Kidney (tissue), 14 donors: ENCODE results near the gene BNC2. TPM values are rescaled to one million over a fixed set of nuclear protein-coding genes. Genes with fewer than 3 reads are reported as not detected.
"Not testable (repeated sequence)": the region's sequence is repeated elsewhere in the genome, so short reads cannot be mapped to it uniquely, and the experiment has no call there.

Source experiments
- DNase-seq, 5 donors: peaks; one replicate each; pipeline ENCODE4 v3.0.0-alpha.2; 2013 to 2020
- FAIRE-seq: peaks from 2 replicates; lab custom pipeline; 2012; peaks lifted over from hg19 to GRCh38; lab: Jason Lieb, UNC
- H3K27ac ChIP-seq, 2 donors: one replicate each; pipeline ENCODE4 v1.7.0; 2013; ENCODE audit warnings: low read depth in 2 of 2, low read length in 2 of 2, inconsistent platforms in 1 of 2
- H3K27me3 ChIP-seq: one replicate; pipeline ENCODE4 v1.7.1; 2013; ENCODE audit warnings: low read length, inconsistent platforms; ENCODE audit not compliant: control insufficient read depth, insufficient read depth
- H3K36me3 ChIP-seq, 3 donors: one replicate each; pipeline versions ENCODE4 v1.7.0 to v1.7.1; 2013; ENCODE audit warnings: low read length in 3 of 3, control low read depth in 1 of 3, inconsistent platforms in 1 of 3; ENCODE audit not compliant: insufficient read depth in 3 of 3, control insufficient read depth in 2 of 3
- H3K4me1 ChIP-seq, 3 donors: one replicate each; pipeline versions ENCODE4 v1.7.0 to v1.7.1; 2013; ENCODE audit warnings: low read length in 3 of 3, inconsistent platforms in 1 of 3, low read depth in 1 of 3; ENCODE audit not compliant: control insufficient read depth in 2 of 3, insufficient read depth in 2 of 3
- H3K4me3 ChIP-seq, 3 donors: one replicate each; pipeline versions ENCODE4 v1.7.0 to v1.8.1; 2013; ENCODE audit warnings: low read length in 3 of 3, control low read depth in 1 of 3, inconsistent platforms in 1 of 3
- H3K9ac ChIP-seq, 3 donors: one replicate each; pipeline versions ENCODE4 v1.7.0 to v1.7.1; 2013; ENCODE audit warnings: low read length in 3 of 3, control low read depth in 1 of 3, inconsistent platforms in 1 of 3
- H3K9me3 ChIP-seq, 3 donors: one replicate each; pipeline versions ENCODE4 v1.7.0 to v1.7.1; 2013; ENCODE audit warnings: low read length in 3 of 3, control low read depth in 1 of 3, inconsistent platforms in 1 of 3; ENCODE audit not compliant: control insufficient read depth in 2 of 3, insufficient read depth in 1 of 3
- CTCF ChIP-seq: IDR thresholded peaks from 3 replicates; pipeline ENCODE4 v1.5.1; 2012; ENCODE audit warnings: mild to moderate bottlenecking, moderate library complexity, borderline replicate concordance; ENCODE audit not compliant: insufficient read depth; ENCODE audit errors: extremely low read depth
- intact Hi-C: fragments of 100-400 bp; cut with DNase I; formaldehyde crosslinking; loops from one replicate; pipeline ENCODE4 v1.11.1; 2022
- polyA plus RNA-seq: library from polyadenylated mRNA; stranded (reverse); fragments of 350-450 nt; fragmentation: Illumina TruSeq; extraction: RNeasy Lipid Tissue Mini Kit (QIAGEN cat#74804); gene quantifications from one replicate; pipeline ENCODE4 v1.2.3, GENCODE V29; 2014; ENCODE audit warnings: low read depth, low replicate concordance; ENCODE audit not compliant: insufficient read depth
- total RNA-seq: library from RNA; stranded (reverse); fragmentation: NEBNext Ultra II Directional; extraction: Animal tissue kit (Norgen Biotek cat#: 25700); gene quantifications from one replicate; pipeline ENCODE4 v1.2.1, GENCODE V29; 2021
- donor health status: control.
- donor health status: control.
- donor health status: control.
- donor health status: control.
- donor health status: control.
- donor health status: DM: yes; HTN: yes; CAD: no.
- donor health status: Normal renal cell carcinoma (clear cell type).

The BNC2 gene
- total and polyA plus RNA-seq, 2 donors from 2014 or later = 5.4 to 37.9 TPM

GRCh38 chr9:16542290-16542689, 328.2 kb downstream of the BNC2 start:
- no peak for TF ChIP-seq CTCF
- H3K4me1 ChIP-seq = no peaks in the 10 kb centered on the region
- no peak overlapping the region for H3K9ac ChIP-seq
- DNase-seq (no peak), FAIRE-seq (no peak)
- no peaks in the 10 kb centered on the region for H3K9me3 ChIP-seq
- no peaks in the 10 kb centered on the region for H3K36me3 ChIP-seq
- H3K4me3 ChIP-seq = no peak overlapping the region
- intact Hi-C loops = no loop called here
- H3K27ac ChIP-seq = no peak overlapping the region
- H3K27me3 ChIP-seq = no peaks in the 10 kb centered on the region

GRCh38 chr9:16540743-16541613, 329.5 kb downstream of the BNC2 start:
- FAIRE-seq (no peak), DNase-seq (no peak)
- no peaks in the 10 kb centered on the region for H3K27me3 ChIP-seq
- H3K9ac ChIP-seq = no peak overlapping the region
- intact Hi-C loops = no loop called here
- H3K36me3 ChIP-seq = no peaks in the 10 kb centered on the region
- H3K4me3 ChIP-seq = no peak overlapping the region
- H3K4me1 ChIP-seq = no peaks in the 10 kb centered on the region
- no peak for TF ChIP-seq CTCF
- no peak overlapping the region for H3K27ac ChIP-seq
- no peaks in the 10 kb centered on the region for H3K9me3 ChIP-seq

- intact Hi-C loops, H3K9ac ChIP-seq, H3K27ac ChIP-seq, DNase-seq, H3K36me3 ChIP-seq, FAIRE-seq, H3K9me3 ChIP-seq, H3K27me3 ChIP-seq, H3K4me3 ChIP-seq, H3K4me1 ChIP-seq: not testable (repeated sequence)
Observed at GRCh38 chr9:16539626-16540025, 330.8 kb downstream of the BNC2 start.

- FAIRE-seq = no peak
- H3K27ac ChIP-seq = no peak overlapping the region
- no peaks in the 10 kb centered on the region for H3K9me3 ChIP-seq
- intact Hi-C loops = no loop called here
- H3K4me1 ChIP-seq = no peaks in the 10 kb centered on the region
- H3K36me3 ChIP-seq = no peaks in the 10 kb centered on the region
- no peak overlapping the region for H3K4me3 ChIP-seq
- H3K9ac ChIP-seq = no peak overlapping the region
- no peak for TF ChIP-seq CTCF
- no peaks in the 10 kb centered on the region for H3K27me3 ChIP-seq
- no peak for DNase-seq
Observed at GRCh38 chr9:16535555-16535954, 334.9 kb downstream of the BNC2 start.
